MCF 10A (cell line): ENCODE data around the gene THOC7. TPM values are rescaled to one million over a fixed set of nuclear protein-coding genes. Genes with fewer than 3 reads are reported as not detected.

Source experiments
- BruUV-seq: library from RNA; stranded (reverse); fragments of 400-500 nt; replicated peaks from 2 replicates; lab custom pipeline; 2021; lab: Mats Ljungman, UMichigan
- CTCF ChIA-PET: fragments of 300-600 bp; sonication (Branson Sonifier 250); formaldehyde crosslinking; extraction: SDS; loops from one replicate; lab custom pipeline; 2021; ENCODE audit warnings: antibody characterized with exemption, inconsistent platforms; lab: Yijun Ruan, JAX
- POLR2A ChIA-PET: fragments of 300-600, 350-650 bp; sonication (Branson Sonifier 250); formaldehyde crosslinking; extraction: SDS; loops from one replicate; lab custom pipeline; 2020; ENCODE audit warnings: antibody characterized with exemption, inconsistent platforms; lab: Yijun Ruan, JAX
- DNase-seq: peaks from one replicate; pipeline ENCODE4 v3.0.0-alpha.2; 2018; ENCODE audit not compliant: unreplicated experiment
- H3K27ac Mint-ChIP-seq: one replicate; pipeline ENCODE4 v1.8.0; 2022; ENCODE audit warnings: mild to moderate bottlenecking, low read depth, mixed read lengths; ENCODE audit not compliant: unreplicated experiment
- H3K27me3 Mint-ChIP-seq: one replicate; pipeline ENCODE4 v1.8.0; 2022; ENCODE audit warnings: mixed read lengths; ENCODE audit not compliant: insufficient read depth, unreplicated experiment
- H3K36me3 Mint-ChIP-seq: one replicate; pipeline ENCODE4 v1.8.0; 2022; ENCODE audit warnings: mild to moderate bottlenecking, moderate library complexity, mixed read lengths; ENCODE audit not compliant: insufficient read depth, unreplicated experiment
- H3K4me1 Mint-ChIP-seq: one replicate; pipeline ENCODE4 v1.8.0; 2022; ENCODE audit warnings: mixed read lengths; ENCODE audit not compliant: insufficient read depth, unreplicated experiment
- H3K4me3 Mint-ChIP-seq: one replicate; pipeline ENCODE4 v1.8.0; 2022; ENCODE audit warnings: mild to moderate bottlenecking, moderate library complexity, mixed read lengths; ENCODE audit not compliant: unreplicated experiment
- H3K9me3 Mint-ChIP-seq: one replicate; pipeline ENCODE4 v1.8.0; 2022; ENCODE audit warnings: mixed read lengths; ENCODE audit not compliant: unreplicated experiment
- intact Hi-C: fragments of 100-400 bp; cut with micrococcal nuclease; formaldehyde crosslinking; loops from 2 replicates; pipeline ENCODE4 v1.14.1; 2022
- total RNA-seq: library from RNA; stranded (reverse); gene quantifications from 2 replicates; pipeline ENCODE4 v1.2.3, GENCODE V29; 2022
- TF ChIP-seq, protein P1 (sequence below): fragments of 200-600 bp; IDR thresholded peaks from one replicate; pipeline ENCODE4 v1.8.0; 2022; ENCODE audit warnings: antibody characterized with exemption, mild to moderate bottlenecking; ENCODE audit not compliant: unreplicated experiment

Gene THOC7
- total RNA-seq, 1 experiment from 2014 or later, result 117 TPM

DNA sequence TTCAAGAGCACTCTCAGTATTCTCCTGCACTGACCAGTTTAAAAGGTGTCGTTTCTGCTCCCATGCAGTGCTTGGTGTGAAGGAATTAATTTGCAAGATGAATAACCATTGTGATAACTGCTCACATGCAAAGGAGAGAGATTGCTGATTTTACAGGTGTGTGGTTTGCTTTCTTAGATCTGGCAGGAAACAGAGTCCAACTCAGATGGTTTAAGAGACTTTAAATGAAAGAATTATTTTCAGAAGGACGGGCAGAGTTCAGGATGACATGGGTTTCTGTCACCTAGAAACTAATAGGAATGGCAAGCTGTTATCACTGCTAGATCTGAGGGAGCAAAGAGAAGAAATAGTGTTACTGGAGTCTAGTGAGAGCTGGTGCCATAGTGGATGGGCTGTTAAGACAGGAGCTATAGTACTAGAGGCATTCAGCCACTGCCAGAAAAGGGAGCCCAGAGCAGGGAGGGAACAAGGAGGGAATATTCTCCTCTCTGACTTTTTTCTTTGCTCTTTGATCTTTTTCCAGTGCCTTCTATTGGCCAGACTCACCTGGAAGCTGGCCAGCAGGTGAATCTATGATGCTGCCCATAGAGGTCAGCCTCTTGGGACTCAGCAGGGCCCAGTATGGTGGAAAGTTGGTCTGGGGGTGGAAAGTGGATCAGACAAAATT is 14.9 kb upstream of the THOC7 start:
- H3K9me3 Mint-ChIP-seq, result no peaks in the 10 kb centered on the region
- TF ChIP-seq, protein P1, sequence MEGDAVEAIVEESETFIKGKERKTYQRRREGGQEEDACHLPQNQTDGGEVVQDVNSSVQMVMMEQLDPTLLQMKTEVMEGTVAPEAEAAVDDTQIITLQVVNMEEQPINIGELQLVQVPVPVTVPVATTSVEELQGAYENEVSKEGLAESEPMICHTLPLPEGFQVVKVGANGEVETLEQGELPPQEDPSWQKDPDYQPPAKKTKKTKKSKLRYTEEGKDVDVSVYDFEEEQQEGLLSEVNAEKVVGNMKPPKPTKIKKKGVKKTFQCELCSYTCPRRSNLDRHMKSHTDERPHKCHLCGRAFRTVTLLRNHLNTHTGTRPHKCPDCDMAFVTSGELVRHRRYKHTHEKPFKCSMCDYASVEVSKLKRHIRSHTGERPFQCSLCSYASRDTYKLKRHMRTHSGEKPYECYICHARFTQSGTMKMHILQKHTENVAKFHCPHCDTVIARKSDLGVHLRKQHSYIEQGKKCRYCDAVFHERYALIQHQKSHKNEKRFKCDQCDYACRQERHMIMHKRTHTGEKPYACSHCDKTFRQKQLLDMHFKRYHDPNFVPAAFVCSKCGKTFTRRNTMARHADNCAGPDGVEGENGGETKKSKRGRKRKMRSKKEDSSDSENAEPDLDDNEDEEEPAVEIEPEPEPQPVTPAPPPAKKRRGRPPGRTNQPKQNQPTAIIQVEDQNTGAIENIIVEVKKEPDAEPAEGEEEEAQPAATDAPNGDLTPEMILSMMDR, result no peak
- H3K27me3 Mint-ChIP-seq, result no peaks in the 10 kb centered on the region
- H3K4me3 Mint-ChIP-seq, result no peak overlapping the region
- POLR2A ChIA-PET, result interaction anchor here (0.8 kb wide), 1 partner anchor 33 kb away, joined by 4 read pairs; the partner anchor contains the start of gene SCAANT1
- BruUV-seq, result no TSS peak
- H3K36me3 Mint-ChIP-seq, result no peaks in the 10 kb centered on the region
- peak; percentile 3 for DNase-seq
- CTCF ChIA-PET, result interaction anchor here (0.8 kb wide), 1 partner anchor 8 kb away, joined by 3 read pairs; no protein-coding TSS in a partner anchor
- H3K4me1 Mint-ChIP-seq, result peaks cover 12% of the 10 kb centered on the region
- intact Hi-C loops, result no loop called here
- H3K27ac Mint-ChIP-seq, result no peak overlapping the region

DNA sequence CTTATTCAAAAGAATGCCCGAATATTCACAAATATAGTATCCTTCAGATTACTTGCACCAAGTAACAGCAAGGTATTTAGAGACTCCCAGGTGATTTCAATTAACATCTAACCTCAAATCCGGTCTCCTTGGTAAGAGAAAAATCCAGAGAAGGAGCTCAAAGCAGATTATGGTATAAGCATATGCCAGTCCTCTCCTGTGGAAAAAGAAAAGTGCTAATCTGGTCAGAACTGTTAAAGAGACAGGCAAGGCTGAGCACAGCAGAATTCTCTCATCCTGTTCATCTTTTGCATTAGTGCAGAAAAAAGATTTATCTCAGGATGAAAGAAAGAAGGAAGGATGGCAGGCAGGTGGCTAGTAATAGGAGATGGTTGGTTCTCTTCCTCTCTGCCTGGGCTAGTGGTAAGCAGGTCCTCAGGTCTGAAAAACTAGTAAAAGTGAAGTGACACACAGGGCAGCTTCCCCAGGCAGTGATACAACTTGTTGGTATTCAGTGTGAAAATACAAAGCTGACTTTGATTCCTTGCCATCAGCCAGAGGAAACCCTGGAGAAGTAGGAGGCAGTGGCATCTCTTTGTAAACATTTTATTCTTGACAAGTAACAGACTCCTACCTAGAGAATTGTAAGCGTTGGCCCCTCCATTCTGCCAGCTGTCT is 14.3 kb upstream of the THOC7 start:
- H3K4me1 Mint-ChIP-seq, result peaks cover 13% of the 10 kb centered on the region
- no peak overlapping the region for H3K27ac Mint-ChIP-seq
- H3K4me3 Mint-ChIP-seq, result no peak overlapping the region
- no peaks in the 10 kb centered on the region for H3K9me3 Mint-ChIP-seq
- POLR2A ChIA-PET, result interaction anchor here (0.7 to 0.8 kb wide), 3 partner anchors 10 to 34 kb away, joined by 3 to 4 read pairs (median 3); partner anchors contain the start of gene SCAANT1
- intact Hi-C loops, result no loop called here
- CTCF ChIA-PET, result interaction anchor here (0.8 to 0.9 kb wide), 2 partner anchors 8 to 9 kb away, joined by 3 to 7 read pairs; no protein-coding TSS in a partner anchor
- TF ChIP-seq, protein P1, result no peak
- DNase-seq, result no peak
- no TSS peak for BruUV-seq
- no peaks in the 10 kb centered on the region for H3K36me3 Mint-ChIP-seq
- H3K27me3 Mint-ChIP-seq, result no peaks in the 10 kb centered on the region

DNA sequence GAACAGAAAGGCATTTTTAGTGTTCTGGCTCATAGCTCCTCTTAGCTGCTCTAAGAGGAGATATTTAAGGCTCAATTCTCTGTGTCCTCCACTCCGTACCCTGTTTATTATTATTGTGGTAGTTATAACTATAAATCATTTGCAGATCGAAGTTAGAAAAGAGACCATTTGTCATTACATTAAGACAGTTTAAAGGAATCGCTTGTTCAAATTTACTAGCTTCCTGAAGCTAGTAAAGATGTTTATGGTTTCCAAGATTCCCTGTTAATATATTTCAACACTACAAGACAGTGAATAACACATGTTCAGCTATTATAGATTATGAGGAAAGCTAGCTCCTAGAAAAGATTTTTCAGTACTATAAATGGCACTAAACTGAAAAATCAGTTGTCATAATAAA is 12.7 kb upstream of the THOC7 start:
- Mint-ChIP-seq H3K9me3 (no peaks in the 10 kb centered on the region), H3K4me3 (no peak overlapping the region), H3K4me1 (peaks cover 22% of the 10 kb centered on the region), H3K27me3 (no peaks in the 10 kb centered on the region), H3K27ac (no peak overlapping the region), H3K36me3 (no peaks in the 10 kb centered on the region)
- intact Hi-C loops, result no loop called here
- DNase-seq, result no peak
- BruUV-seq, result no TSS peak
- POLR2A ChIA-PET, result interaction anchor here (3.1 kb wide), 1 partner anchor 12 kb away, joined by 13 read pairs; the partner anchor contains the start of genes ATXN7 and THOC7
- CTCF ChIA-PET, result interaction anchor here (0.7 kb wide), 1 partner anchor 29 kb away, joined by 3 read pairs; no protein-coding TSS in a partner anchor
- TF ChIP-seq, protein P1, result no peak

DNA sequence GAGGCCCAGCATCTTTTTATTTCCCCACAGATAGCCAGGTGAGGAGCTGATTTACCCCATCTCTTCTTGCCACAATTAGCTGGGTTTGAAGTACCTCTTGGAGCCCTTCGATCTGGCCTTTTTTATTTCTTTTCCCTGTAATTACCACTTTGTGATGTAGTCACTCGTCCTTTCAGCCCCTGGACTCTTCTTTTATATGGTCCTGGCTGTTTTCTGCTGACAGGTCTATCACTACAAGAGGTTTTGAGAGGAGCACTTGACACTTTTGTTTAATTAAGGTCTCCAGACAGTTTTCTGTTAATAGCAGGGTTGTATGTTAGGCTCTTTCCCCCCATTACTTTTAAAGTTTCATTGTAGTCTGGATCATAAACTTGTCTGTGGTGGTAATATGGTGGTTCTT is 11.9 kb upstream of the THOC7 start:
- intact Hi-C loops, result no loop called here
- Mint-ChIP-seq H3K36me3 (no peaks in the 10 kb centered on the region), H3K4me1 (peaks cover 26% of the 10 kb centered on the region), H3K27me3 (no peaks in the 10 kb centered on the region), H3K4me3 (no peak overlapping the region), H3K27ac (no peak overlapping the region), H3K9me3 (no peaks in the 10 kb centered on the region)
- ChIA-PET POLR2A (interaction anchor here (1.1 to 3.1 kb wide), 2 partner anchors 12 to 36 kb away, joined by 3 to 13 read pairs; partner anchors contain the start of genes ATXN7 and THOC7), CTCF (interaction anchor here (0.7 kb wide), 2 partner anchors 30 to 87 kb away, joined by 3 to 4 read pairs; no protein-coding TSS in a partner anchor)
- no TSS peak for BruUV-seq
- no peak for DNase-seq
- TF ChIP-seq, protein P1, result no peak
